ENCODE measurements around the gene PARD6A.

Gene PARD6A

GRCh38 chr16:67653789-67654402 is 6.9 kb upstream of the PARD6A start:
- no peak for DNase-seq (ENCODE audit: low read depth in 2 of 3, low spot score in 2 of 3)

- DNase-seq (ENCODE audit: low read depth in 2 of 3, low spot score in 2 of 3) = no peak
These were observed 6.3 kb upstream of the PARD6A start for GRCh38 chr16:67654403-67654911.

DNA sequence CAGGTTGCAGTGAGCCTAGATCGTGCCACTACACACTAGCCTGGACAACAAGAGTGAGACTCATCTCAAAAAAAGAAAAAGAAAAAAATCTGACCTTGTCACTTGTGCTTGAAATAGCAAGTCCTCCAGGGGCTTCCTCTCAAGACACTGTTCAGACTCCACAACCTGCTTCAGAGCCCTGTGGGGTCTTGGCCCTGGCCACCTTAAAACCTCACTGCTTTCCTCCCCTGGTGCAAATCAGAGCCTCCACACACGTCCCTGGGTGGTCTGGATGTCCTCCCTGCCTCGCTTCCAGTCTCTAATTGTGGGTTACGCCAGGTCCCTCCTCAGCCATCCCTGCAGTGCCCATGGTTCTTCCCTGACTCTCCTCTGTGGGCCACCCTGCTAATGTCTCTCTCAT is 5.4 kb upstream of the PARD6A start:
- no peak for DNase-seq (ENCODE audit: low read depth in 2 of 3, low spot score in 2 of 3)

- DNase-seq (ENCODE audit: low read depth in 2 of 3, low spot score in 2 of 3) = no peak
These were observed 4.3 kb upstream of the PARD6A start for GRCh38 chr16:67656344-67657016.

DNA sequence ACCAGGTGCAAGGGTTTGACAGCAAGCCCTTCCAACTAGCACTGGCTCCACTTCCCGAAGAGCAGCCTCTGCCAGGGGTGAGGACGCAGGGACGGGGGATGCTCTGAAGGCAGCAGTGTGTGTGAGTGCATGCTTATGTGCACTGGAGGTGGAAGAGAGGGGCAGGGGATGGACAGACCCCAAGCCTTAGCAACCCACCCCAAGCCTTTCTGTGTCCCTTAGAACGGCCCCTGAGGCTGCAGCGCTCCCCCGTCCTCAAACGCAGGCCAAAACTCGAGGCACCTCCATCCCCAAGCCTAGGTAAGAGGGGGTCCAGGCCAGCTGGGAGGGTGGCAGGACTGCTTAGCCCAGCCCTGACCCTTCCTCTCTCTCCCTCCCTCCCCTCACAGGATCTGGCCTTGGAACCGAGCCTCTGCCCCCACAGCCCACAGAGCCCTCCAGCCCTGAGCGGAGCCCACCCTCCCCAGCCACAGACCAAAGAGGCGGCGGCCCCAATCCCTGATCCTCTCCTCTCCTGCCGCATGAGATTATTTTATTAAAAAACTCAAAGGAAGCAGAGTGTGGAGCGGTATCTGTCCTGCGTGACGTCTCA is 3.6 kb upstream of the PARD6A start:
- DNase-seq (ENCODE audit: low read depth in 2 of 3, low spot score in 2 of 3) = no peak

DNA sequence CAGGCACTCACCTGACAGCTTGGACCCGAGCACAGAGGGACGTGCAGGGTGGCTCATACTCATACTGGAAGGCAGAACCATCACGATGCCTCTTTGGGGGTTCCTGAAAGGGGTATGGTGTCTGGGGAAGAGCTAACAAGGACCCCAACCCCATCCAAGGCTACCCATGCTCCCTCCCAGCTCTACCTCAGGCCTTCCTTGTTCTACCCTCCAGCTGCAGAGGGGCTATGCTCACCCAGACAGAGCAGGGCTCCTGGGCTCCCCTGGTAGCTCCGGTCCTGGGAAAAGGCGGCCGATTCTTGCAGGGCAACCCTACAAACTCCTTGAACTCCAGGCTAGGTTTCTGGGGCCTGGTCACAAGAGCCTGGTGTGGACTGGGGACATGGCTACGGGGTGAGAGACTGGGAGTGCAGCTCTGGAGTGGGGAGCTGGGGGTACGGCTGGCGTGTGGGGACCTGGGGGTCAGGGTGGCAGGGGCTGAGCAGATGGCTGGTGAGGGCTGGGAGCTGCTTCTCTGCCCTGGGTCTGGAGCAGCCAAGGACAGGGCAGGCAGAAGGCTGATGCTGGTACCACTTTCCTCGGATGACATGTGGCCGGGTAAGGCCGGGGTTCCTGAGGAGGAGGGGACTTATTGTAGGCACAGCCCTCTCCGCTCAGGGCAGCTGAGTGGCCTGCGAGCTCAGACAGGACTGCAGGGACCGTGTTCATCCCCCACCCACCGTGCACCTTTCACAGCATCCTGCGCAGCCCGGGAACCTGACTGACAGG is 2.8 kb upstream of the PARD6A start:
- no peak for DNase-seq (ENCODE audit: low read depth in 2 of 3, low spot score in 2 of 3)

DNA sequence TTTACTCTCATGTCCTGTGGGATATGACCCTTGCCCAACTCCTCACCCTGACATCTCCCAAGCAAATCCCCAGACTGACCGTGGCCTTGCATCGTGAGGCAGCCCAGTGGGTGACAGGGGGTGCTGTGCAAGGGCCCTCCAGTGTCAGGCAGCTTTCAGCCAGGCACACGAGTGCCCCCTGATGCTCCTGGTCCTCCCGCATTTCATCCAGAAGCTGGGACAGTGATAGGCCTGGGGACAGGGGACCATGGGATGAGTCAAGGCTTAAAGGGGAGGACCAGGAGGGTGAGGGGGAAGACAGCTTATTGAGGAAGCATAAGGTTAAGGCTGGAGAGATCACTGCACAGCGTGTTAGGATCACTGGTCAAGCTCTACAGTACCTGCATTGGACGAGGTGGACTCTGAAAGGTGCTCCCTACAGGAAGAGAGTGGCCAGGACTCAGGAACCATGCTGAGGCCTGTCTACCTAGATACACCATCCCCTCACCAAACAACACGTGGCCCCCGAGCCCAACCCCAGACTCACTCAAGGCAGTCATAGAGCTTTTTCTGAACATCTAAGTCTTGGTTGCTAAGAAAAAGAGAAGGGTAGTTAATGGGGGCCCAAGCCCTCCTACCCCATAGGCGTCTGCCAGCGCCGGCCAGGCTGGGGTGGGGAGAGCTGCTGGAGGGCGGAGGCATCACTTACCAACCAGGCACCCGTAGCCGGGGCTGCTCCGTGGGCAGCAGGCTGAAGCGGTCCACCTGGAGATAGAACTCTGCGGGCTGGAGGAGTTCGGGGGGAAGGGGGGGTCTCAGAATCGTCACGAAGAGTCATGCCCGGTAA is 1.7 kb upstream of the PARD6A start:
- DNase-seq (ENCODE audit: low read depth in 2 of 3, low spot score in 2 of 3) = no peak

GRCh38 chr16:67659675-67660563 is 841 bp upstream of the PARD6A start, which contains the start of gene ACD:
TSS of gene ACD (minus strand) at chr16:67660260. CDS start at chr16:67660220, 40 bp downstream.
- peak; percentile 87 to 96 (median 87) for DNase-seq (ENCODE audit: low read depth in 2 of 3, low spot score in 2 of 3)

DNA sequence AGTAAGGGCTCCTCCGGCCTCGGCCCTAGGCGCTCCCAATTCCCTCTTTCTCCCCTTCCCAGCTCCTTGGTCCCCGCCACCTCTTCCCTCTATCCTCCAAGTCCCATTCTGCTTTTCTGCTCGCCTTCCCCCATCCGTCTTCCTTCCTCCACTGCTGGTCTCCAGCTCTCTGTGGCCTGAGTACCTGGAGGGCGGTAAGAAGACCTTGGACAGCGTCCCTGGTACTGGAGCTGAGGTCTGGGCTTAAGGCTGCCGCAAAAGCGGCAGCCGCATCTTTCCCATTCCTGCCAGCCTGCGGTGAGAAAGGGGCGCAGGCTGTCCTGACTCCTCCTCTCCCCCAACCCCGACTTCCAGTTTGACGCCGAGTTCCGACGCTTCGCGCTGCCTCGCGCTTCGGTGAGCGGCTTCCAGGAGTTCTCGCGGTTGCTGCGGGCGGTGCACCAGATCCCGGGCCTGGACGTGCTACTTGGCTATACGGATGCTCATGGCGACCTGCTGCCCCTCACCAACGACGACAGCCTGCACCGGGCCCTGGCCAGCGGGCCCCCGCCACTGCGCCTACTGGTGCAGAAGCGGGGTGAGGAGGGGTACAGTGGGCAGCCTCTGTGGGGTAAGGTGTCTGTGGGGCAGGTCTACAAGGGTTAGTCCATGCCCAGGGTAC is 471 bp downstream of the PARD6A start:
- no peak for DNase-seq (ENCODE audit: low read depth in 2 of 3, low spot score in 2 of 3)

DNA sequence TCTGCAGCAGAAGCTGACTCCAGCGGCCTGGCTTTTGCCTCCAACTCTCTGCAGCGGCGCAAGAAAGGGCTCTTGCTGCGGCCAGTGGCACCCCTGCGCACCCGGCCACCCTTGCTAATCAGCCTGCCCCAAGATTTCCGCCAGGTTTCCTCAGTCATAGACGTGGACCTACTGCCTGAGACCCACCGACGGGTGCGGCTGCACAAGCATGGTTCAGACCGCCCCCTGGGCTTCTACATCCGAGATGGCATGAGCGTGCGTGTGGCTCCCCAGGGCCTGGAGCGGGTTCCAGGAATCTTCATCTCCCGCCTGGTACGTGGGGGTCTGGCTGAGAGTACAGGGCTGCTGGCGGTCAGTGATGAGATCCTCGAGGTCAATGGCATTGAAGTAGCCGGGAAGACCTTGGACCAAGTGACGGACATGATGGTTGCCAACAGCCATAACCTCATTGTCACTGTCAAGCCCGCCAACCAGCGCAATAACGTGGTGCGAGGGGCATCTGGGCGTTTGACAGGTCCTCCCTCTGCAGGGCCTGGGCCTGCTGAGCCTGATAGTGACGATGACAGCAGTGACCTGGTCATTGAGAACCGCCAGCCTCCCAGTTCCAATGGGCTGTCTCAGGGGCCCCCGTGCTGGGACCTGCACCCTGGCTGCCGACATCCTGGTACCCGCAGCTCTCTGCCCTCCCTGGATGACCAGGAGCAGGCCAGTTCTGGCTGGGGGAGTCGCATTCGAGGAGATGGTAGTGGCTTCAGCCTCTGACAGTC is 1.3 kb downstream of the PARD6A start:
- no peak for DNase-seq (ENCODE audit: low read depth in 2 of 3, low spot score in 2 of 3)

DNA sequence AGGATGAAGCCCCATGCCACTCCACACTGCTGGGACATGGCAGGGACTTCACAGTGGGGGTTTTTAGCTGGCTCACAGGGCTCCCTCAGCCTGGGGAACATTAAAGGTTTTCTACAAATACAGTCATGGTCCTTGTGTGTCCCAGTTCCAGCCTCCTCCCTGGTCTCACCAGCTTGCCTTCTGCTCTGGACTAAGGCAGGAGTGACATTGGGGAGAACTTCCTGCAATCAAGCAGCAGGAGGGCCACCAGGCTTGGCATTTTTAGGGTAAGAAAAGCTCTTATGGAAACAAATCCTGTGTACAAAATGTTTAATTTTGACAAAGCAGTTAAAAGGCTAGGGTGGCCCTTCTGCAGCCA is 1.9 kb downstream of the PARD6A start:
- DNase-seq (ENCODE audit: low read depth in 2 of 3, low spot score in 2 of 3) = no peak

DNA sequence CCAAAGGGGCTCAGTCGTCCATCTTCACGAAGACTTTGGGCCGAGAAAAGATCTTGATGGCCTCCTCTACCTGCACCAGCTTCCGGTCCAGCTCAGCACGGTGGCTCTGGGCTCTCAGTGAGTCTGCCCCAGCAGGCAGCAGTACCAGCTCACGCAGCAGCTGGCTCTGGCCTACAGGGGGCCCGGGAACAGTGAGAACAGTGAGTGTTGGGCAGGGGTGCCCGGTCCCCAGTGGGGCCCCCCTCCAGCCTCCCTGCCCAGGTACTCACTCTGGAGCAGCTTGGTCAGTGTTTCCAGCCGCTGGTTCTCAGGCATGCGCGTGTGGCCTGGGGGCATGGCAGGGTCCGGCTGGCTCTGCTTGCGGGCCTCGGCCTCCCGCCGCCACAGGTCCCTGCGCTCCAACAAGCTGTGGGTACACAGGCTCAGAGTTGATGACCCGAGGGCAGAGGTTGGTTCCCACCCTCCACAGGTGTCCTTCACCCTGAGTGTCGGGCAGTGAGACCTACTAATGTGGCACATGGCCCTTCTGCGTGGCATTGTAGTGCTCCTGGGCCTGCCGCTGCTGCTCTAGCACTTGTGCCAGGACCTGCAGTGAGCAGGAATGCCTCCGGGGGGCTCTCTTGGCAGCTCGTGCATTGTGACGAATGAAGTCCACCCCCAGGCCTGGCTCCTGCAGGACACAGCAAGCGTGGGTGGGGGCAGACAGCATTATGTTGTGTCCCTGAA is 2.6 kb downstream of the PARD6A start:
- no peak for DNase-seq (ENCODE audit: low read depth in 2 of 3, low spot score in 2 of 3)

DNA sequence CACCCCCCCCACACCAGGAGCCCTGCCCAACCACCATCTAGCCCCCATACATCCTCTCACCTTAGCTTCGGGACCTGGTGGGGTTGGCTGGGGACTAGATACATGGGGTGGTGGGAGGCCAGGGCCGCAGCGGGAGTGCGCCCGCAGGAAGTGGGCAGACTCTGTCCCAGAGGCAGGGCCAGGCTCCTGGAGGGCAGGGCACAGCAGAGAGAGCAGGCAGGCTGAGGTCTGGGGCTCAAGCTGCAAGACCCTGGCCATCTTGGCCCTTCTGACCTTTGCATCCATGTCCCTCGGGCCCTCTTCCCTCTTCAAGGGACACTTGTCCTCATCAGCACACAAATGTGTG is 3.1 kb downstream of the PARD6A start:
- DNase-seq (ENCODE audit: low read depth in 2 of 3, low spot score in 2 of 3) = no peak

DNA sequence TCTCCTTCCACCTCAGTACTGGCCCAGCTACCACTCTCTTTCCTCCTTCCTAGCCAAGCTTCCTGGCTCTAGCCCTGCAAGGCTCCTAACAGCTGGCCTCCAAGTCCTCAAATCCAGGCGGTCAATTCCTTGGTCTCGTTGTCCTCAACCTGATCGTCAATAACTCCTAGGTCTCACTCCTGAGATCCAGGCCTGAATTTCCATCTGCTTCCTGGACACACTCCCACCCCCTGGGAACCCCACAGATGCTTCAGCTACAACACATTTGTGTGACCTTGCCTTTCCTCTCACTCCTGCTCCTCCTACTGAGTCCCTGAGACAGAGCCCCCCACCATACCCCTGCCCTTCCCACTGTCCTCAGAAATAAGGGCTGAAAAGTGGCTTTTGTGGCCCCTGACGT is 3.5 kb downstream of the PARD6A start:
- no peak for DNase-seq (ENCODE audit: low read depth in 2 of 3, low spot score in 2 of 3)

GRCh38 chr16:67664871-67665270 is 4.1 kb downstream of the PARD6A start:
- DNase-seq (ENCODE audit: low read depth in 2 of 3, low spot score in 2 of 3) = no peak

- DNase-seq (ENCODE audit: low read depth in 2 of 3, low spot score in 2 of 3) = no peak
These were observed 4.8 kb downstream of the PARD6A start for GRCh38 chr16:67665598-67665997.

DNA sequence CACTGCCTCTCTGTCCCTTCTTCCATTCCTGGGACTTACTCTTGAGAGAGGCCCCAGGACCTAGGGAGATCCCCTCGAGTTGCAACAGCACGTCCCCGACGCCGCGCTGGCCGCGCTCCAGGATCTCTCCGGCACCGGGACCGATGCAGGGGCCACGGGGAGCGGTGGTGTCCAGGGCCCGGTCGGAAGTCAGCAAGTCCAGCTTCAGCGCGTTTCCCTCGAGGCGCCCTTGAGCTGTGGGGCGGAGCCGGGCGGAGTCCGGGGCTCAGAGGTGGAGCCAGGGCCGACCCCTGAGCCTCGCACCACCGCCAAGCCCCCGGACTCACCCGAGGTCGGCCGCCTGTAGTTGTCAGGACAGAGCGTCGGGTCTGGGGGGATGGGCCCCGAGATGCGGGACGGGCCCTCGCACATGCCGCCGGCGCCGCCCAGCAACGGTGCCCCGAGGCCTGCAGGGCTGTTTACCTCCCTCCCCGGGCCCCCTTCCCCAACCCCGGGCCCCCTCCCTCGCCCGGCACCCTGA is 5.3 kb downstream of the PARD6A start:
- no peak for DNase-seq (ENCODE audit: low read depth in 2 of 3, low spot score in 2 of 3)

Measured in activated CD8-positive, alpha-beta memory T cell treated with anti-CD3 and anti-CD28 coated beads for 48 hours (primary cell).